ENCODE data around the gene LAMTOR4. TPM values are rescaled to one million over a fixed set of nuclear protein-coding genes. Genes with fewer than 3 reads are reported as not detected.
"Not testable (repeated sequence)": the region's sequence is repeated elsewhere in the genome, so short reads cannot be mapped to it uniquely, and the experiment has no call there.

The LAMTOR4 gene
- total and polyA plus RNA-seq, 3 experiments from 2014 or later: 125 to 386 (median 130) TPM

- H3K27me3 Mint-ChIP-seq: no peaks in the 10 kb centered on the region
- ChIA-PET CTCF (interaction anchor here (0.8 to 3.8 kb wide), 17 partner anchors 11 to 516 kb away, joined by 3 to 23 read pairs (median 5); partner anchors contain the start of genes GAL3ST4 and POP7), POLR2A (no interaction called here)
- no peaks in the 10 kb centered on the region for H3K9me3 Mint-ChIP-seq
- H3K36me3 ChIP-seq (ENCODE audit: insufficient read depth, low read length): no peaks in the 10 kb centered on the region
- peak in 2 of 5 donors; percentile 49 to 59 for DNase-seq
- H3K4me3 Mint-ChIP-seq: no peak overlapping the region
- peaks cover 15% of the 10 kb centered on the region for H3K4me1 ChIP-seq (ENCODE audit: insufficient read depth, low read length)
- peaks cover 0 to 2% (median 0%) of the 10 kb centered on the region in 3 donors for H3K36me3 Mint-ChIP-seq
- H3K27me3 ChIP-seq (ENCODE audit: insufficient read depth, low read length, poor library complexity, severe bottlenecking): no peaks in the 10 kb centered on the region
- no peaks in the 10 kb centered on the region for H3K9me3 ChIP-seq (ENCODE audit: low read length)
- peaks cover 2 to 10% (median 7%) of the 10 kb centered on the region in 3 donors for H3K4me1 Mint-ChIP-seq
- no peak overlapping the region for H3K27ac ChIP-seq (ENCODE audit: low read depth, low read length)
- H3K4me3 ChIP-seq (ENCODE audit: low read length): no peak overlapping the region
- peak overlapping the region in 6 of 8 donors; percentile 5 to 60 (median 50) for H3K27ac Mint-ChIP-seq
Observed at GRCh38 chr7:100190048-100190711, 41.5 kb downstream of the LAMTOR4 start.

GRCh38 chr7:100191775-100192174, 43.1 kb downstream of the LAMTOR4 start:
- ChIA-PET POLR2A (no interaction called here), CTCF (no interaction called here)
- Mint-ChIP-seq H3K27me3 (no peaks in the 10 kb centered on the region), H3K9me3 (no peaks in the 10 kb centered on the region), H3K36me3 (peaks cover 0 to 2% (median 0%) of the 10 kb centered on the region in 3 donors), H3K4me3 (no peak overlapping the region), H3K27ac (peak overlapping the region in 1 of 8 donors; percentile 17), H3K4me1 (peaks cover 2 to 10% (median 7%) of the 10 kb centered on the region in 3 donors)
- H3K4me1 ChIP-seq (ENCODE audit: insufficient read depth, low read length): peaks cover 15% of the 10 kb centered on the region
- no peak for DNase-seq
- H3K27ac ChIP-seq (ENCODE audit: low read depth, low read length): no peak overlapping the region
- no peaks in the 10 kb centered on the region for H3K36me3 ChIP-seq (ENCODE audit: insufficient read depth, low read length)
- no peak overlapping the region for H3K4me3 ChIP-seq (ENCODE audit: low read length)
- H3K9me3 ChIP-seq (ENCODE audit: low read length): no peaks in the 10 kb centered on the region
- no peaks in the 10 kb centered on the region for H3K27me3 ChIP-seq (ENCODE audit: insufficient read depth, low read length, poor library complexity, severe bottlenecking)

GRCh38 chr7:100192281-100192862, 43.7 kb downstream of the LAMTOR4 start:
- CTCF ChIA-PET: interaction anchor here (1.1 kb wide), 1 partner anchor 59 kb away, joined by 3 read pairs; no protein-coding TSS in a partner anchor
- H3K9me3 Mint-ChIP-seq; H3K36me3 Mint-ChIP-seq; H3K4me1 Mint-ChIP-seq; POLR2A ChIA-PET; H3K27me3 Mint-ChIP-seq; H3K27ac ChIP-seq (ENCODE audit: low read depth, low read length); DNase-seq; H3K9me3 ChIP-seq (ENCODE audit: low read length); H3K4me3 Mint-ChIP-seq; H3K4me3 ChIP-seq (ENCODE audit: low read length); H3K27me3 ChIP-seq (ENCODE audit: insufficient read depth, low read length, poor library complexity, severe bottlenecking); H3K27ac Mint-ChIP-seq; H3K36me3 ChIP-seq (ENCODE audit: insufficient read depth, low read length): not testable (repeated sequence)
- H3K4me1 ChIP-seq (ENCODE audit: insufficient read depth, low read length): peaks cover 15% of the 10 kb centered on the region

GRCh38 chr7:100192969-100193368, 44.3 kb downstream of the LAMTOR4 start:
- Histone ChIP-seq H3K9me3 (ENCODE audit: low read length) (no peaks in the 10 kb centered on the region), H3K4me3 (ENCODE audit: low read length) (no peak overlapping the region), H3K27ac (ENCODE audit: low read depth, low read length) (no peak overlapping the region), H3K27me3 (ENCODE audit: insufficient read depth, low read length, poor library complexity, severe bottlenecking) (no peaks in the 10 kb centered on the region), H3K4me1 (ENCODE audit: insufficient read depth, low read length) (peaks cover 15% of the 10 kb centered on the region), H3K36me3 (ENCODE audit: insufficient read depth, low read length) (no peaks in the 10 kb centered on the region)
- Mint-ChIP-seq H3K36me3 (peaks cover 0 to 2% (median 0%) of the 10 kb centered on the region in 3 donors), H3K4me1 (peaks cover 2 to 10% (median 7%) of the 10 kb centered on the region in 3 donors), H3K27me3 (no peaks in the 10 kb centered on the region), H3K27ac (no peak overlapping the region), H3K4me3 (no peak overlapping the region), H3K9me3 (no peaks in the 10 kb centered on the region)
- DNase-seq: no peak
- POLR2A ChIA-PET: no interaction called here
- CTCF ChIA-PET: interaction anchor here (1.1 kb wide), 1 partner anchor 59 kb away, joined by 3 read pairs; no protein-coding TSS in a partner anchor

GRCh38 chr7:100195222-100195621, 46.5 kb downstream of the LAMTOR4 start:
- Histone ChIP-seq H3K9me3 (ENCODE audit: low read length) (no peaks in the 10 kb centered on the region), H3K27me3 (ENCODE audit: insufficient read depth, low read length, poor library complexity, severe bottlenecking) (no peaks in the 10 kb centered on the region), H3K36me3 (ENCODE audit: insufficient read depth, low read length) (no peaks in the 10 kb centered on the region), H3K4me3 (ENCODE audit: low read length) (no peak overlapping the region), H3K27ac (ENCODE audit: low read depth, low read length) (no peak overlapping the region), H3K4me1 (ENCODE audit: insufficient read depth, low read length) (peaks cover 9% of the 10 kb centered on the region)
- Mint-ChIP-seq H3K4me1 (peaks cover under 1 to 3% (median 2%) of the 10 kb centered on the region in 3 donors), H3K4me3 (no peak overlapping the region), H3K9me3 (no peaks in the 10 kb centered on the region), H3K36me3 (no peaks in the 10 kb centered on the region), H3K27me3 (peaks cover 0 to 5% of the 10 kb centered on the region in 2 donors), H3K27ac (no peak overlapping the region)
- POLR2A ChIA-PET: no interaction called here
- CTCF ChIA-PET: interaction anchor here (0.9 to 2.0 kb wide), 4 partner anchors 22 to 208 kb away, joined by 3 to 7 read pairs (median 6); no protein-coding TSS in a partner anchor
- DNase-seq: no peak

GRCh38 chr7:100195901-100196322, 47.2 kb downstream of the LAMTOR4 start:
- H3K27me3 Mint-ChIP-seq; H3K27me3 ChIP-seq (ENCODE audit: insufficient read depth, low read length, poor library complexity, severe bottlenecking); H3K4me1 Mint-ChIP-seq; H3K36me3 ChIP-seq (ENCODE audit: insufficient read depth, low read length); H3K4me3 ChIP-seq (ENCODE audit: low read length); H3K4me1 ChIP-seq (ENCODE audit: insufficient read depth, low read length); H3K36me3 Mint-ChIP-seq; DNase-seq; H3K27ac Mint-ChIP-seq; H3K9me3 ChIP-seq (ENCODE audit: low read length); H3K27ac ChIP-seq (ENCODE audit: low read depth, low read length); POLR2A ChIA-PET; H3K4me3 Mint-ChIP-seq; H3K9me3 Mint-ChIP-seq: not testable (repeated sequence)
- CTCF ChIA-PET: interaction anchor here (1.9 to 2.0 kb wide), 2 partner anchors 21 to 63 kb away, joined by 6 to 7 read pairs; no protein-coding TSS in a partner anchor

GRCh38 chr7:100198266-100198665, 49.5 kb downstream of the LAMTOR4 start:
- H3K27me3 ChIP-seq (ENCODE audit: insufficient read depth, low read length, poor library complexity, severe bottlenecking): no peaks in the 10 kb centered on the region
- Mint-ChIP-seq H3K27me3 (peaks cover 2 to 5% of the 10 kb centered on the region in 2 donors), H3K4me3 (no peak overlapping the region), H3K36me3 (peaks cover 0 to 1% (median 0%) of the 10 kb centered on the region in 3 donors), H3K4me1 (no peaks in the 10 kb centered on the region), H3K27ac (peak overlapping the region in 1 of 8 donors; percentile 52), H3K9me3 (no peaks in the 10 kb centered on the region)
- no peak overlapping the region for H3K27ac ChIP-seq (ENCODE audit: low read depth, low read length)
- no peak overlapping the region for H3K4me3 ChIP-seq (ENCODE audit: low read length)
- ChIA-PET CTCF (no interaction called here), POLR2A (no interaction called here)
- H3K36me3 ChIP-seq (ENCODE audit: insufficient read depth, low read length): no peaks in the 10 kb centered on the region
- H3K4me1 ChIP-seq (ENCODE audit: insufficient read depth, low read length): no peaks in the 10 kb centered on the region
- DNase-seq: no peak
- no peaks in the 10 kb centered on the region for H3K9me3 ChIP-seq (ENCODE audit: low read length)

GRCh38 chr7:100200693-100201092, 52.0 kb downstream of the LAMTOR4 start:
- H3K27me3 ChIP-seq (ENCODE audit: insufficient read depth, low read length, poor library complexity, severe bottlenecking): no peaks in the 10 kb centered on the region
- no peaks in the 10 kb centered on the region for H3K9me3 ChIP-seq (ENCODE audit: low read length)
- peaks cover 0 to 4% (median 0%) of the 10 kb centered on the region in 3 donors for H3K36me3 Mint-ChIP-seq
- peaks cover 2 to 5% of the 10 kb centered on the region in 2 donors for H3K27me3 Mint-ChIP-seq
- H3K27ac Mint-ChIP-seq: peak overlapping the region in 1 of 8 donors; percentile 43
- POLR2A ChIA-PET: interaction anchor here (0.6 to 1.3 kb wide), 2 partner anchors 10 to 162 kb away, joined by 3 read pairs; no protein-coding TSS in a partner anchor
- H3K4me3 Mint-ChIP-seq: no peak overlapping the region
- H3K4me1 Mint-ChIP-seq: no peaks in the 10 kb centered on the region
- no peaks in the 10 kb centered on the region for H3K36me3 ChIP-seq (ENCODE audit: insufficient read depth, low read length)
- H3K4me3 ChIP-seq (ENCODE audit: low read length): no peak overlapping the region
- CTCF ChIA-PET: interaction anchor here (1.1 to 1.3 kb wide), 2 partner anchors 62 to 68 kb away, joined by 3 to 6 read pairs; no protein-coding TSS in a partner anchor
- no peaks in the 10 kb centered on the region for H3K9me3 Mint-ChIP-seq
- no peaks in the 10 kb centered on the region for H3K4me1 ChIP-seq (ENCODE audit: insufficient read depth, low read length)
- no peak for DNase-seq
- no peak overlapping the region for H3K27ac ChIP-seq (ENCODE audit: low read depth, low read length)

Data from CD8-positive, alpha-beta memory T cell (primary cell).